ENCODE results near the gene MTIF3. TPM values are rescaled to one million over a fixed set of nuclear protein-coding genes. Genes with fewer than 3 reads are reported as not detected.

Gene MTIF3
- total and polyA plus RNA-seq, 12 donors, result 103 to 217 (median 122) TPM

DNA sequence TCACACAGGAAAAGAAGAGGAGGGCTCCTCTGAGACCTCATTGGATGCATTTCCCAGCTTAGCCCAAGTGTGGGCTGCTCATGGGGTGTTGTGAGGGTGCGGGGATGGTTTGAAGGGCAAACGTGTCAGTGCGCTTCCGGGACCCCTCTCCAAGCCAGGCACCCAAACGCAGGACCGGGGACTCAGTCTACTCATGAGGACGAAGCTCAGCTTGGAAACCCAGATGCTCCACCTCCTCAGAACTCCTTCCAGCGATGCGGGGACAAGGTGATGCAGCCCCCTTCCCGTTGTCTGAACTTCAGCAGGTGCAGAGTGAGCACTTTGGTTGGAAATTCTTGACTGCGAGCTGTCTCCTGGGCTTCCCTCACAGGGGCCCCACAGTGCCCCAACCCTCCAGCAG, 33.1 kb upstream of the MTIF3 start:
- TF ChIP-seq, protein P1, sequence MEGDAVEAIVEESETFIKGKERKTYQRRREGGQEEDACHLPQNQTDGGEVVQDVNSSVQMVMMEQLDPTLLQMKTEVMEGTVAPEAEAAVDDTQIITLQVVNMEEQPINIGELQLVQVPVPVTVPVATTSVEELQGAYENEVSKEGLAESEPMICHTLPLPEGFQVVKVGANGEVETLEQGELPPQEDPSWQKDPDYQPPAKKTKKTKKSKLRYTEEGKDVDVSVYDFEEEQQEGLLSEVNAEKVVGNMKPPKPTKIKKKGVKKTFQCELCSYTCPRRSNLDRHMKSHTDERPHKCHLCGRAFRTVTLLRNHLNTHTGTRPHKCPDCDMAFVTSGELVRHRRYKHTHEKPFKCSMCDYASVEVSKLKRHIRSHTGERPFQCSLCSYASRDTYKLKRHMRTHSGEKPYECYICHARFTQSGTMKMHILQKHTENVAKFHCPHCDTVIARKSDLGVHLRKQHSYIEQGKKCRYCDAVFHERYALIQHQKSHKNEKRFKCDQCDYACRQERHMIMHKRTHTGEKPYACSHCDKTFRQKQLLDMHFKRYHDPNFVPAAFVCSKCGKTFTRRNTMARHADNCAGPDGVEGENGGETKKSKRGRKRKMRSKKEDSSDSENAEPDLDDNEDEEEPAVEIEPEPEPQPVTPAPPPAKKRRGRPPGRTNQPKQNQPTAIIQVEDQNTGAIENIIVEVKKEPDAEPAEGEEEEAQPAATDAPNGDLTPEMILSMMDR (IDR thresholded peaks at IDR 0.05), result no peak
- Histone ChIP-seq H3K4me3 (no peak overlapping the region), H3K36me3 (no peaks in the 10 kb centered on the region), H3K9me3 (peaks cover 0 to 8% (median 0%) of the 10 kb centered on the region in 11 donors), H3K27ac (no peak overlapping the region), H3K27me3 (peaks cover 0 to 7% (median 0%) of the 10 kb centered on the region in 7 donors), H3K4me1 (no peaks in the 10 kb centered on the region)
- intact Hi-C loops (cut with DNase I), result no loop called here
- whole genome bisulfite sequencing, 2 donors, result 92 to 96% methylated on average over 11 of the region's 11 CpGs
- ATAC-seq (no peak), DNase-seq (no peak)

DNA sequence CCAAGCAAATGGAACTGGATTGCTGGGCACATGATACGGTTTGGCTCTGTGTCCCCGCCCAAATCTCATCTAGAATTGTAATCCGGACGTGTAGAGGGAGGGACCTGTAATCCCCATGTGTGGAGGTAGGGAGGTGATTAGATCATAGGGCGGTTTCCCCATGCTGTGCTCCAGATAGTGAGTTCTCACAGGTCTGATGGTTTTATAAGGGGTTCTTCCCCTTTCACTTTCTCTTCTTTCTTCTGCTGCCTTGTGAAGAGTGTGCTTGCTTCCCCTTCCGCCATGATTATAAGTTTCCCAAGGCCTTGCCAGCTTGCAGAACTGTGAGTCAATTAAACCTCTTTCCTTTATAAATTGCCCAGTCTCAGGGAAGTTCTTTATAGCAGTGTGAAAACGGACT, 32.6 kb upstream of the MTIF3 start:
- intact Hi-C loops (cut with DNase I), result no loop called here
- Histone ChIP-seq H3K36me3 (no peaks in the 10 kb centered on the region), H3K9me3 (peaks cover 0 to 8% (median 0%) of the 10 kb centered on the region in 11 donors), H3K27me3 (peaks cover 0 to 7% (median 0%) of the 10 kb centered on the region in 7 donors), H3K27ac (peak overlapping the region in 1 of 10 donors; percentile 5), H3K4me3 (peak overlapping the region in 1 of 10 donors; percentile 22), H3K4me1 (no peaks in the 10 kb centered on the region)
- DNase-seq (no peak), ATAC-seq (peak in 5 of 8 donors; percentile 47 to 69 (median 51))
- TF ChIP-seq, protein P1 (IDR thresholded peaks at IDR 0.05), result no peak
- WGBS, 2 donors, result 83 to 88% methylated on average over 7 of the region's 7 CpGs

DNA sequence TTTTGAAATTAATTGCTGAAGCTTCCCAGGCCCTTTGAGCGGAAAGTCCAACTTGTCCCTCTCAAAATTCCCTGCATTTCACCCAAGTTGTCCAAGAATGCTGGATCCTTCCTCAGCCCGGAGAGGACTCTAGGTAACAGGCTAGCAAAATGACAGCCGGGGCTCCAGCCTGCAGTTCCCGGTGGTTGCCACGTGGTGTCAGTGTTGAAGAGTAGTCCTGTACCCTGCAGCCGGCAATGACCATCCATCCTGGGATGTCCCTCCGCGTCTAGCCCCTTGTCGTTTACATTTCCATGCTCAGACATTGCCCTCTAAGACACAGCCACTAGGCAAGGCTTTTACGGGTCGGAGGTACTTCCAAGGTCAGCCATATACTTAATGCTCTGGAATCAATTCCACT, 31.4 kb upstream of the MTIF3 start:
- intact Hi-C loops (cut with DNase I), result no loop called here
- peaks cover 0 to 7% (median 0%) of the 10 kb centered on the region in 7 donors for H3K27me3 ChIP-seq
- H3K36me3 ChIP-seq, result no peaks in the 10 kb centered on the region
- ATAC-seq (peak in 1 of 8 donors; percentile 50), DNase-seq (no peak)
- H3K4me1 ChIP-seq, result no peaks in the 10 kb centered on the region
- peaks cover 0 to 8% (median 0%) of the 10 kb centered on the region in 11 donors for H3K9me3 ChIP-seq
- no peak overlapping the region for H3K4me3 ChIP-seq
- H3K27ac ChIP-seq, result no peak overlapping the region
- 26 to 31% methylated on average over 11 of the region's 11 CpGs for WGBS, 2 donors
- TF ChIP-seq, protein P1 (IDR thresholded peaks at IDR 0.05), result peak in 8 of 9 donors; percentile 45 to 62 (median 53)

DNA sequence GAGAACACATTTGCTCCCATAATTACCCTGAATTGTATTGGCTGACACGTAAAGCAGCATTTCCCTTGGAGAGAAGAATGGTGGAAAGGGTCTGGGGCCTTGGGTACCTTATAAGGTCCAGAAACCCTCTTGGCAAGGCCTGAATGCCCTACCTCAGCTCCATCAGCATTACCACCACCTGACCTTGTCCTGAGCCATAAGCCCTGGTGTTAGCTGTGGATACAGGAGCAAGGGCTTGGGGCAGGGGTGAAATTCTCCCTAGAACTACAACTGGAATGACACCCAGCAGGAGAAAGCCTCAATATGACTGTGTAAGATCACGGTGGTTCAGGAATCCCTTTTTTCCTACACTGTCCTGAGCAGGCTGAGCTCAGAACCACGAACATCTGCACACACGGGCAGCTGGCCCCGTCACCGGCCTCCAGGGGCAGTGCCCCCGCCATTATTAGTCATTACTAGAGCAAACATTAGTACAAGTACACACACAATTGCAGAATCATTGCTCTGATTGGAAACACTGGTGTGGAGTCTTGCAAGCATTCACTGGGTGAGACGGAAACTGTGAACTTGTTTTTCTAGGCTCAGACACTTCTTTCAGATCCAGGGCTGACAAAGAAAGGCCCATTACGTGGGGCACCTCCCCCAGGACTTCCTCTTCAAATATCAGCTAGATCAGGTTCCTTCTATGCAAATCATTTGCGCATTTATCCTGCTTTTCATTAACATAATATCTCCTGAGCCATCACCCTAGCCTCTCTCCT, 26.8 kb upstream of the MTIF3 start:
- no peak for ATAC-seq
- H3K36me3 ChIP-seq, result no peaks in the 10 kb centered on the region
- H3K27me3 ChIP-seq, result peaks cover 0 to 7% (median 0%) of the 10 kb centered on the region in 7 donors
- intact Hi-C loops (cut with DNase I), result no loop called here
- H3K4me3 ChIP-seq, result no peak overlapping the region
- no peaks in the 10 kb centered on the region for H3K4me1 ChIP-seq
- peaks cover 0 to 5% (median 0%) of the 10 kb centered on the region in 11 donors for H3K9me3 ChIP-seq
- 63 to 71% methylated on average over 10 of the region's 10 CpGs for WGBS, 2 donors
- DNase-seq, result no peak
- H3K27ac ChIP-seq, result no peak overlapping the region
- TF ChIP-seq, protein P1 (IDR thresholded peaks at IDR 0.05), result no peak

All from heart right ventricle (tissue), 16 donors.